Mucosa of rectum (tissue), 2 donors: ENCODE measurements around the gene EXOC6B.

Experiments
- H3K27ac ChIP-seq, 2 donors: one replicate each; pipeline ENCODE4 v1.7.0; 2013; ENCODE audit warnings: inconsistent platforms in 2 of 2, low read depth in 2 of 2, low read length in 2 of 2
- H3K27me3 ChIP-seq, 2 donors: one replicate each; pipeline ENCODE4 v1.7.0; 2013; ENCODE audit warnings: low read length in 2 of 2; ENCODE audit not compliant: control insufficient read depth in 2 of 2, insufficient read depth in 2 of 2
- H3K36me3 ChIP-seq, 2 donors: one replicate each; pipeline ENCODE4 v1.7.0; 2013; ENCODE audit warnings: low read length in 2 of 2; ENCODE audit not compliant: control insufficient read depth in 2 of 2, insufficient read depth in 2 of 2
- H3K4me1 ChIP-seq, 2 donors: one replicate each; pipeline ENCODE4 v1.7.0; 2013; ENCODE audit warnings: low read length in 2 of 2, mild to moderate bottlenecking in 1 of 2; ENCODE audit not compliant: control insufficient read depth in 2 of 2, insufficient read depth in 2 of 2
- H3K4me3 ChIP-seq, 2 donors: one replicate each; pipeline ENCODE4 v1.7.0; 2013; ENCODE audit warnings: low read length in 2 of 2
- H3K9ac ChIP-seq, 2 donors: one replicate each; pipeline ENCODE4 v1.7.0; 2013; ENCODE audit warnings: low read length in 2 of 2, low read depth in 1 of 2, mild to moderate bottlenecking in 1 of 2
- H3K9me3 ChIP-seq, 2 donors: one replicate each; pipeline ENCODE4 v1.7.0; 2013; ENCODE audit warnings: low read length in 2 of 2; ENCODE audit not compliant: control insufficient read depth in 2 of 2
- donor health status: healthy.
- donor health status: Normal muscosa, but diverticular disease.

The EXOC6B gene

GRCh38 chr2:72833084-72833714 lies 7.4 kb upstream of the EXOC6B start:
- Histone ChIP-seq H3K27ac (no peak overlapping the region), H3K27me3 (no peaks in the 10 kb centered on the region), H3K9ac (no peak overlapping the region), H3K9me3 (no peaks in the 10 kb centered on the region), H3K36me3 (no peaks in the 10 kb centered on the region), H3K4me1 (no peaks in the 10 kb centered on the region), H3K4me3 (no peak overlapping the region)

- Histone ChIP-seq H3K4me3 (no peak overlapping the region), H3K4me1 (peaks cover 0 to under 1% of the 10 kb centered on the region in 2 donors), H3K27ac (no peak overlapping the region), H3K27me3 (no peaks in the 10 kb centered on the region), H3K9me3 (no peaks in the 10 kb centered on the region), H3K9ac (no peak overlapping the region), H3K36me3 (no peaks in the 10 kb centered on the region)
Observed at GRCh38 chr2:72830273-72830672, 4.4 kb upstream of the EXOC6B start.

GRCh38 chr2:72828840-72829507 lies 3.1 kb upstream of the EXOC6B start:
- no peak overlapping the region for H3K9ac ChIP-seq

GRCh38 chr2:72827966-72828646 lies 2.3 kb upstream of the EXOC6B start:
- H3K27ac ChIP-seq, result no peak overlapping the region
- no peaks in the 10 kb centered on the region for H3K9me3 ChIP-seq
- H3K9ac ChIP-seq, result no peak overlapping the region
- H3K4me1 ChIP-seq, result peaks cover 0 to 8% of the 10 kb centered on the region in 2 donors
- H3K27me3 ChIP-seq, result no peaks in the 10 kb centered on the region
- no peaks in the 10 kb centered on the region for H3K36me3 ChIP-seq
- no peak overlapping the region for H3K4me3 ChIP-seq

More at GRCh38 chr2:72828840-72829507, 3.1 kb upstream of the EXOC6B start:
- Histone ChIP-seq H3K27me3 (no peaks in the 10 kb centered on the region), H3K27ac (no peak overlapping the region), H3K9me3 (no peaks in the 10 kb centered on the region), H3K4me1 (peaks cover 0 to 8% of the 10 kb centered on the region in 2 donors), H3K36me3 (no peaks in the 10 kb centered on the region), H3K4me3 (no peak overlapping the region)

- no peak overlapping the region for H3K9ac ChIP-seq
- H3K27ac ChIP-seq, result no peak overlapping the region
- H3K27me3 ChIP-seq, result no peaks in the 10 kb centered on the region
- no peaks in the 10 kb centered on the region for H3K36me3 ChIP-seq
- peaks cover 0 to 8% of the 10 kb centered on the region in 2 donors for H3K4me1 ChIP-seq
- no peak overlapping the region for H3K4me3 ChIP-seq
- H3K9me3 ChIP-seq, result no peaks in the 10 kb centered on the region
Observed at GRCh38 chr2:72827487-72827886, 1.7 kb upstream of the EXOC6B start.

GRCh38 chr2:72826156-72826477 lies 284 bp upstream of the EXOC6B start:
- no peak overlapping the region for H3K27ac ChIP-seq
- H3K27me3 ChIP-seq, result no peaks in the 10 kb centered on the region
- peaks cover 0 to 8% of the 10 kb centered on the region in 2 donors for H3K4me1 ChIP-seq
- H3K36me3 ChIP-seq, result no peaks in the 10 kb centered on the region
- H3K4me3 ChIP-seq, result peak overlapping the region; percentile 88 to 97
- H3K9me3 ChIP-seq, result no peaks in the 10 kb centered on the region
- peak overlapping the region in 1 of 2 donors; percentile 76 for H3K9ac ChIP-seq

GRCh38 chr2:72824224-72824842 lies 1.5 kb downstream of the EXOC6B start:
- Histone ChIP-seq H3K4me1 (peaks cover 0 to 8% of the 10 kb centered on the region in 2 donors), H3K27ac (no peak overlapping the region), H3K36me3 (no peaks in the 10 kb centered on the region), H3K9me3 (no peaks in the 10 kb centered on the region), H3K9ac (no peak overlapping the region), H3K27me3 (no peaks in the 10 kb centered on the region), H3K4me3 (peak overlapping the region; percentile 88 to 97)

GRCh38 chr2:72822794-72823193 lies 3.0 kb downstream of the EXOC6B start:
- Histone ChIP-seq H3K9ac (no peak overlapping the region), H3K36me3 (no peaks in the 10 kb centered on the region), H3K4me1 (peaks cover 0 to 8% of the 10 kb centered on the region in 2 donors), H3K9me3 (no peaks in the 10 kb centered on the region), H3K27me3 (no peaks in the 10 kb centered on the region), H3K4me3 (no peak overlapping the region), H3K27ac (no peak overlapping the region)

- Histone ChIP-seq H3K27me3 (no peaks in the 10 kb centered on the region), H3K9me3 (no peaks in the 10 kb centered on the region), H3K27ac (no peak overlapping the region), H3K4me3 (no peak overlapping the region), H3K4me1 (peaks cover 0 to 8% of the 10 kb centered on the region in 2 donors), H3K36me3 (no peaks in the 10 kb centered on the region), H3K9ac (no peak overlapping the region)
Observed at GRCh38 chr2:72821983-72822382, 3.9 kb downstream of the EXOC6B start.

- Histone ChIP-seq H3K4me3 (no peak overlapping the region), H3K36me3 (no peaks in the 10 kb centered on the region), H3K9me3 (no peaks in the 10 kb centered on the region), H3K27ac (no peak overlapping the region), H3K9ac (no peak overlapping the region), H3K27me3 (no peaks in the 10 kb centered on the region), H3K4me1 (peaks cover 0 to 8% of the 10 kb centered on the region in 2 donors)
Observed at GRCh38 chr2:72821118-72821517, 4.7 kb downstream of the EXOC6B start.
